A549 (cell line): ENCODE measurements around the gene EML1.

Source experiments
- CTCF ChIP-seq: fragments of >200 bp; sonication (Bioruptor Twin); formaldehyde crosslinking; IDR thresholded peaks from 3 replicates; pipeline ENCODE4 v1.5.1; 2016
- EP300 ChIP-seq, 2 experiments: fragments of >200 bp; sonication (Bioruptor Twin); formaldehyde crosslinking; IDR thresholded peaks; 2 replicates in 1 of 2; 3 replicates in 1 of 2; pipeline ENCODE4 v1.6.1; 2016 to 2017
- HOXA7 ChIP-seq: fragments of 250-450 bp; sonication (Bioruptor Pico); IDR thresholded peaks from 2 replicates; pipeline ENCODE4 v1.5.0; 2020; ENCODE audit warnings: mild to moderate bottlenecking, moderate library complexity
- MAZ ChIP-seq: fragments of 150-350 bp; IDR thresholded peaks from 2 replicates; pipeline ENCODE4 v1.6.1; 2014; ENCODE audit warnings: antibody characterized with exemption, low read depth, low read length, borderline replicate concordance
- NPAS2 ChIP-seq: fragments of 250-450 bp; sonication (Bioruptor Pico); IDR thresholded peaks from 2 replicates; pipeline ENCODE4 v1.8.0; 2022; ENCODE audit warnings: mild to moderate bottlenecking, moderate library complexity, borderline replicate concordance
- NR3C1 ChIP-seq: fragments of >200 bp; sonication (Bioruptor Twin); formaldehyde crosslinking; IDR thresholded peaks from 3 replicates; pipeline ENCODE4 v1.6.1; 2017
- POLR2AphosphoS2 ChIP-seq: conservative IDR thresholded peaks from 2 replicates; pipeline ENCODE4 v1.6.1; 2012; ENCODE audit warnings: low read length, improper control_type of control experiment, inconsistent platforms
- REST ChIP-seq: fragments of 200-600 bp; sonication (generic); IDR thresholded peaks from 2 replicates; pipeline ENCODE4 v1.6.1; 2016; ENCODE audit warnings: antibody characterized with exemption, mild to moderate bottlenecking, moderate library complexity

GRCh38 chr14:99863059-99863458, 69.8 kb downstream of the EML1 start:
- TF ChIP-seq REST (no peak), CTCF (no peak), POLR2AphosphoS2 (no peak), NR3C1 (no peak), MAZ (no peak), EP300 (IDR thresholded peaks at IDR 0.05) (no peak), HOXA7 (CRISPR knock-in tag) (no peak), NPAS2 (CRISPR knock-in tag) (no peak)
